HG03442 (cell line): ENCODE results near the gene TIMM44.

Source experiments
- ATAC-seq: cut with Tn5 transposase; IDR thresholded peaks from one replicate; pipeline ENCODE4 v1.9.1; 2021; ENCODE audit warnings: mild to moderate bottlenecking, moderate library complexity; ENCODE audit not compliant: unreplicated experiment

TIMM44 gene, protein sequence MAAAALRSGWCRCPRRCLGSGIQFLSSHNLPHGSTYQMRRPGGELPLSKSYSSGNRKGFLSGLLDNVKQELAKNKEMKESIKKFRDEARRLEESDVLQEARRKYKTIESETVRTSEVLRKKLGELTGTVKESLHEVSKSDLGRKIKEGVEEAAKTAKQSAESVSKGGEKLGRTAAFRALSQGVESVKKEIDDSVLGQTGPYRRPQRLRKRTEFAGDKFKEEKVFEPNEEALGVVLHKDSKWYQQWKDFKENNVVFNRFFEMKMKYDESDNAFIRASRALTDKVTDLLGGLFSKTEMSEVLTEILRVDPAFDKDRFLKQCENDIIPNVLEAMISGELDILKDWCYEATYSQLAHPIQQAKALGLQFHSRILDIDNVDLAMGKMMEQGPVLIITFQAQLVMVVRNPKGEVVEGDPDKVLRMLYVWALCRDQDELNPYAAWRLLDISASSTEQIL

DNA sequence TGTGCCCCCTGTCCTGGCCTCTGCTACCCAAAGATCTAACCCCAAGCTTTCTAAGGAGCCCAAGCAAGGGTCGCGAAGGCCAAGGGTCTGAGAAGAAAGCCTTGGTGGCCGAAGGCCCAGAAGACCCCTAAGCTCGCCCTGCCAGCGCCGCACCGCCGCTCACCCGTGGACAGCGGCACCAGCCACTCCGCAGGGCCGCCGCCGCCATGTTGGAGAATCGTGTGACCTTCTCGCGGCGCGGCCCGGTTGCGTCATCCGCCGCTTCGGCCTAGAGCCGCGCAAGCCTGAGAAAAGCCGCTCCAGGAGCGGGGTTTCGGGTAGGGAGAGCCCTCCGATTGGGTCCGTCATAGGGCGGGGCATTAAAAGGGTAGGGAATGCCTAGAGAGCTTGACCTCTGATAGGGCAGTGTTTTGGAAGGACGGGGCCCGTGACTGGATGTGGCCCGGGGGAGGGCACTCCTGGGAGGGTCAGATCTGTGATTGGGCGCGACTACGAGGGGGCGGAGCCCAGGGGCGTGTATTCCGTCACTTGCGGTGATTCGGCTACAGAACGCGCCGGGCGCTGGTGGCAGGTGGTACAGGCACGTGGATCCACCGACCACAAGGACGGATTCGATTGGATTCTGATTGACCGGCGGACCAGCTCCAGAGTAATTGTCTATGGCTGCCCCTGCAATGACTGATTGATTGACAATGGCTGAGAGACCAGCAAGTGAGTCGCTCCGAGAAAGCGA is at the start of gene TIMM44:
Gene TIMM44 (minus strand): TSS at position 223 of the 733 bp plus-strand sequence. CDS start 15 bp downstream, at position 208.
- ATAC-seq: peak; percentile 96

DNA sequence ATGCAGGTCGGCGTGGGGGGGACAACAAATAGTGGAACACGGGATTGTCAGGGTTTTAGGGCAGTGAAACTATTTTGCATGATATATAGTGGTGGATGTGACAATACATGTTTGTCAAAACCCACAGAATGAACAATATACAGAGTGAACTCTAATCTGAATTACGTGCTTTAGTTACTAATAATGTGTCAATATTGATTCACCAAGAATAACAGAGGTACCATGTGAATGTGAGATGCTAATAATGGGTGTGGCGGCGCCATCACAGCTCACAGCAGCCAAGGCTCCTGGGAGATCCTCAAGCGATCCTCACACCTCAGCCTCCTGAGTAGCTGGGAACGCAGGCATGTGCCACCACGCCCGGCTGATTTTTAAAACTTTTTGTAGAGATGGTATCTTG is 49.1 kb upstream of the TIMM44 start:
- no peak for ATAC-seq

DNA sequence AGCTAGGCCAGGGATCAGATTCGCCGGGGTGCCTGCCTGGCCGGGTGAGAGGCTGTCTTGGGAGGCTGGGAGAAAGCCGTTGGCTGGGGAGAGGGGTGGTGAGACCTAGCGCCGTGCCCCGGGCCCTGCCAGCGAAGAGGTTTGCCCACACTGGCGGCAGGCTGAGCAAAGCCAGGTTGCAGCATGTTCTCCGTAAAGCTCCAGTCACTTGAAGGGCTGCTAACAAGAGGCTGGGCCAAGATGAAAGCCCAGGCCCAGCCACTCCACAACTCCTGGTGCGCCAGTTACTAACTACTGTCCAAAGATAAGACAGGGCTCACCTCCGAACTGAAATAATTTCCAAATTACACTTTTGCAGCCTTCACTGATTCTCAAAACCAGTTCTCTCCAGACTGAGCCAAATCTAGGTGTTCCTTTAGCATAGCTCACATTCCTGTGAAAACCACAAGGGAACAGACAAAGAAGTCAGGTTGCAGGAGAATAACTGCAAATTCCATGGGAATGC is 45.7 kb upstream of the TIMM44 start:
- ATAC-seq: no peak

DNA sequence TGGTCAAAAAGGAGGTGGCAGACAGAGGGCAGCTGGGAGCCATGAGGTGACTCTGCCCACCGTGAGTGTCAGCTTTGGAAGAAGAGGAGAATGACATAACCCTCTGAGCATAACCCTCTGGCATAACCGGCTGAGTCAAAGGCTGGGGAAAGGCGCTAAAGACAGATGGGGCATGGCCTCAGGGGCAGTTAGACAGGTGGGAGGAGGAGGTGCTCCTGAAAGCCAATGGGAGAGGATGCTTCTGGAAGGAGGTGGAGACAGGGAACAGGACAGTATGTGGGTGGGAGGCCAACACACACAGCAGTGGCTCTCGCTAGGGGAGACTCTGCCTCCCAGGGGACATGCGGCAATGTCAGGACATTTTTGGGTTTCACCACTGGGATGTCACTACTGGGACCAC is 44.8 kb upstream of the TIMM44 start:
- no peak for ATAC-seq

DNA sequence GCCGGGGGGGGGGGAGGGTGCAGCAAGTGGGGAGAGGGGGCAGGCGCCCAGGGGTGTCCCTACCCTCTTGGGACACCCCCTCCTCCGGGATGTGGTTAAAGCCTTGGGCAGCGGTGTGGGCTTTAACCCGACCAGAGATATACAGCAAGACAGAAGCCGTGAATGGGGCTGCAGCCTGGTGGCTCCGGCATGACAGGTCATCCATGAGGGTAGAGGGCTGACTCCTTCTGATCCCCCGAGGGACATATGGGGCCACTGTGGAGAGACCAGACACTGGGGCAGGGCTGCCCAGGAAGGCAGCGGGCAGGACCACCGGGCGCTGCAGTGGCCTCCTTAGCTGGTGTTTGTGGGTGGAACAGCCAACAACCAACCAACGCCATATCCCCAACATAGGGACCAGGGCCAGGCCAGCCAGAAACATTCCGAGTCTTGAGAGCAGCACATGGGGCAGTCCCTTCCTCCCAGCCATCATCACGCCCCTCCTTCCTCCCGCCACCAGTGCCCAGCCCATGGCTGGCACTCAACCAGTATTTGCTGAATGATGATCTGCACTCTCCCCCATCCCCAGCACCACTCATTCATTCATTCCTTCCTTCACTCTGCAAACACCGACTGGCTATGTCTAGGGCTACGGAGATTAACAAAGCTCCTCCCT is 43.8 kb upstream of the TIMM44 start:
- ATAC-seq: no peak

DNA sequence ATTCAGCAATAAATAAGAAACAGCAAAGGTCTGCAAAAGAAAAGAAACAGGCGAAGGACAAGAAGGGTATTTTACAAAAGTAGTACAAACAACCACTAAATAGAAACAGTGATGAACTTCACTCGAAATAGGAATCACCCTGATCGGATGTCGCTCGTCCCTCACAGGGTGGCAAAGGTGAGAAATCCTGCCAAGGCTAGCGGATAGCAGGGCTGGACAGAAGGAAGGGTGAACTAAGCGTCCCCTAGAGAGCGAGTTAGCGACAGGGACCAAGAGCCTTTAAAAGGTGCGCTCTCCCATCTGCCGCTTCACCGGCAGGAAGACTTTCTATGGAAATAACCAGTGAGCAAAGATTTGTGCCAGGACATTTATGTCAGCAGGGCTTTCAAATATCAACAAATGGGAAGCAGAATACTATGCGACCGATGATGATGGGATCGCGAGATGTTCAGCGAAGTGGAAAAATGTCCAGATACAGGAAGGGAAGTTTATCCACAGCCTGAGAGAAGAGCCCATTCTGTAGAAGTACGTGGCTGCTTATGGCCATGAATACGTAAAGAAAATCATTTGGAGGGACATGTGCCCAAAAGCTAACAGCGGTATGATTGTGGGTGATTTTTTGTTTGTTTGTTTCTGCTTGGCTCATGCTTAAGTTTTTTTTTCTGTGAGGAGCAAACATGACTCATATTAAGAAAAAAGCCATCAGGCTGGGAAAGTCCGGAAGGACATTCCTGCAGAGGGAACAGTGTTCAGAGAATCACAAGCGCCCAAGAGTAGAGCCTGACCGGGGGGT is 43.1 kb upstream of the TIMM44 start:
- no peak for ATAC-seq

DNA sequence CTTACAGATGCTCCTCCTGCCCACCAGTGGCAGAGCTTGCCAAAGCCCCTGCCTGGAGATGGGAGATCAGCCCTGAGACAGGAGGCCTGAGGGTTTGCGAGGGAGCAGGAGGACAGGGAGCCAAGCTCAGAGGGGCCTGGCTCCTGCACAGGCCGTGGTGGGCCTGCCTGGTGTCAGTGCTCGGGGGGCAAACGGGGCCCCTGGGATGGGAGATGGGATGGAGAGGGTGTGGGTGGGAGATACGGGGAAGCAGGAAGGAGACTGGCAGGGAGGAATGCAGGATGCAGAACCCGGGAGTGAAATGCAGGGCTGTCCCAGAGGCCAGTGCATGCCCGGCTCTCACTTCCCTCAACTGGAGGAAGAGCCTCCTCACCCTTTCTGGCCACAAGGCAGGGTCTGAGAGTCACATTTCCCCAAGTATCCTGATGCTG is 42.0 kb upstream of the TIMM44 start:
- ATAC-seq: no peak

DNA sequence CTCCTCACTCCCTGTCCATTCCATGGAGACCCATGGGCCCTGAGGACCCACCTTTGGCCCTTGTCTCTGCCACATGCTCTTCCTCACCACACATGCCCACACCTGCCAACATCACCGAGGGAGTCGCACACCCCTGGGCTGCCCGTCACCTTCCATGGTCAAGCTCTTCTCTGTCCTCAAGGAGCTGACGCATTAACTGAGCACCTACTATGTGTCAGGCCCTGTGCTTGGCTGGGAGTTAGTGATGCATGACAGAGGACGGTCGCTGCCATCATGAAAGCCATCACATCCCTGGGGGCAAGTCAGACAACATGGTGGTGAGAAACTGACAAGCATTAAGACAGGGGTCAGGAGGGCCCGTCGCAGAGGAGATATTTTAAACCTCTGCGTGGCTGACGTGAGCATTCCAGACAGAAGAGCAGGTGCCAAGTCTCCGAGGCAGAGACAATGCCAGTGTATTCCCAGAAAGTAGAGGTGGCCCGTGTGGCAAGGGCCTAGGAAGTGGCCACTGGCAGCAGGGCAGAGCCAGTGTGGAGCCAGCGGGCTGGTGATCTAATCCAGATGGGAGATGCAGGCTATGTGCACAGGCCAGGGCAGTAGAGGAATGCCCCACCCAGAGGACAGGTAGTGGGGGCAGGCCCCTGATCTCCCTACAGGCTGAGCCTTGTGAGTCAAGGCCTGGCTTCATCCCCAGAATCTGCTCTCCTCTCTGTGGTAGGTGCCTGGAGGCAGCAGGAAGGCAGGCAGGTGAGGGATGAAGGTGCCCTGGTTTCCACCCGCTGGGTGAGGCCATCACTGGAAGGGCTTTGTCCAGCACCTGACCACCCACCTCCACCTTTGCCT is 40.8 kb upstream of the TIMM44 start:
- ATAC-seq: no peak

DNA sequence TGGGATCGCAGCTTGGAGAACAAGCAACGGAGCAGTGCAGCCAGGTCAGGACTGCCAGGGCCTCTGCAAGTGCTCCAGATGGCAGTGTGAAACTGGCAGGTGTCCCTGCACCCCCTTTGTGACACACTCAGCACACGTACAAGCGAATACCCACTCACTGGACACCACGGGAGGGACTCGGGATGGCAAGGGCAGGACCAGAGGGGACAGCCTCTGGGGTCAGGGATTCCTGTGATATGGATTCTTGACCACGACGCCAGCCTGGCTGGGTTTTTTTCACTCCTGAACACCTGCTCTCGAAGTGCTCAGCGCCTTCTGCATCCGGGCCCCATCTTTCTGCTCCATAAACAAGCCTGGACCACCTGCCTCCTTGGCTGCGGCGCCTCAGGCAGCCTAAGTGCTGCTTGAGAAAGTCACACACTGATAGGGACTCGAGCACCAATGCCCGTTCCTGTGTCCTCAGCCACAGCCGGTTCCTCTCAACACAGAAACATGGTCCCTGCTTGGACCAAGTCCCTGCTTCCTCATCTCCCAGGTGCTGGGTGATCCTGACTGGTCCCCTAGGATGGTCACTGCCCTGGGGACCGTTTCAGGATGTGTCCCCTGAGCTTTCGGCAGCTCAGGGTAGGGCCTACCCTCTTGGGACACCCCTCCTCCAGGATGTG is 40.0 kb upstream of the TIMM44 start:
- no peak for ATAC-seq

DNA sequence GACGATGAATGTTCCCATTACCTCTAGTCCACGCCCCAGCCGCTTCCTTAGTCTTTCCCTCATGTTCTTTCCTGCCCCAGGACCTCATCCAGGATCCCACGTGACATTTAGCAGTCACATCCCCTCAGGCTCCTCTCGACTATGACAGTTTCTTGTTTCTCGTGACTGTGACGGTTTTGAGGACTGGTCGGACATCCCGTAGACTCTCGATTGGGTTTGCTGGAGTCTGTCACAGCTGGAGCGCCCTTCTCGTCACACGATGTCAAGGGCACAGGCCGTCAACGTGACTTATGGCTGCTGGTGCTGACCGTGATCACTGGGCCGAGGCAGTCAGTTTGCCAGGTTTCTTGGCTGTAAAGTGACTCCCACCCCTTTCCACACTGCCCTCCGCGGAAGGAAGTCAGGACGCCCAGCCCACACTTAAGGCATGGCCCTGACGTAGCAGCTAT is 39.2 kb upstream of the TIMM44 start:
- ATAC-seq: no peak

DNA sequence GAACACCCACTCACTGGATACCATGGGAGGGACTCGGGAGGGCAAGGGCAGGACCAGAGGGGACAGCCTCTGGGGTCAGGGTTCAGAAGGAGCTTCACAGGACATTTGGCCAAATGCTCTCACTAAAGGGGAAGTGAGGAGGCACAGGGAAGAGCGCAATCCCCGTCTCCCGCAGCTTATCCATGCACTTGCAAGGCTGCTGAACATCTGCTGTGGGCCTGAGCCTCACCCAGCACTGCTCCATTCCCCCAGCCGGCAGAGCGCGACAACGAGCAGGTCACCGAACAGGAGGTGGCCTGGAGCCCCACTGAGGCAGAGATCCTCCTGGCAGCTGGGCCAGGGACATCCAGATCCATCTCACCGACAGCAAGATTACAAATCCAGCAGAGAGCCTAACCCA is 38.6 kb upstream of the TIMM44 start:
- ATAC-seq: no peak

DNA sequence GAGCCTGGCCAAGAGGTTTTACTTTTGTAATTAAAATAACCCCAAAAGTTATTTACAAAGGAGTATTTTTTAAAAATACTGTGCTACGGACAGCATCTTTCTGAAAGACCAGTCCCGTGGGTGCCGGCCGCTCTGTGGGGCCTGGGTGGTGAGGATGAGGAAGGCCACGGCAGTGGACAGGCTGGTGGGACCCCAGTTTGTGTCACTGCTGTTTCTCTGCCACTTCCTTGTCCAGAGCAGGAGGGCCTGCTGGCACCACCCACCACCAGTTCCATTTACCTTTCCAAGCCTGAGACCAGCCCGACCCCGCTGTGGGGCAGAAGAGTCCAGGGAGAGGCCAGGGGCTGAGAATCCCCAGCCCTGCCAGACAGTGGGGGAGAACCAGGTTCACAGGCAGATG is 38.2 kb upstream of the TIMM44 start:
- ATAC-seq: no peak

DNA sequence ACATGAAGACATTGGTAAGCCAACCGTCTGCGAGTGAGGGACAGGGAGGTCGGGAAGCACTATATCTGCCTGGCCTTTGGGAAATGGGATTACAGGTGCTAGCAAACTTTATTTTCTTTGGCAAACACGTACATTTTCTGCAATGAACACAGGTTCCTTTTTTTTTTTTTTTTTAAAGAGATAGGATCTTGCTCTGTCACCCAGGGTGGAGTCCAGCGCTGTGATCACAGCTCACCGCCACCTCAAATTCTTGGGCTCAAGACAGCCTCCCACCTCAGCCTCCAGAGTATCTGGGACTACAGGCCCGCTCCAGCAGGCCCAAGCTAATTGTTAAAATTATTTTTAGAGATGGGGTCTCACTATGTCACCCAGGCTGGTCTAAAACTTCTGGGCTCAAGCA is 37.7 kb upstream of the TIMM44 start:
- ATAC-seq: no peak

DNA sequence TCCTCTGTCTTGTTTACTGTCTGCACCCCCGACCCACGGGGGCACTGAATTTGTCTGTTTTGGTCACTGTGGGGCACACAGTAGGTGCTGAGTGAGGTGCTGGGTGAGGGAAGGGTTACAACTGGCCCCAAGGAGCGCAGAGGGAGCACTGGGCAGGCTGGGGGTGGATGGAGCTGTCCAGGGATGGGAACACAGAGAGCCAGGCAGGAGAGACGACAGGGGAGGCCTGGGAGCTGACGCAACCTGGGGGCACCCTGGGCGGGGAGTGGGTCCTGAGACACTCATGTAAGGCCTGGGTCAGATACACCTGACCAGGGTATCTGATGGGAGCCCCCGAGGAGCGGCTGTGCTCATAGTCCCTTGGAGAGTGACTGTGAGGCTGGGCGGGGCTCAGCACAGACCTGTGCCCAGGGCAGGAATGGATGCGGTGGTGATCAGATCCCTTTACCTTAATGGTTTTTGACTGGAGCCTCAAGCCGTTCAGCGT is 37.2 kb upstream of the TIMM44 start:
- ATAC-seq: no peak

DNA sequence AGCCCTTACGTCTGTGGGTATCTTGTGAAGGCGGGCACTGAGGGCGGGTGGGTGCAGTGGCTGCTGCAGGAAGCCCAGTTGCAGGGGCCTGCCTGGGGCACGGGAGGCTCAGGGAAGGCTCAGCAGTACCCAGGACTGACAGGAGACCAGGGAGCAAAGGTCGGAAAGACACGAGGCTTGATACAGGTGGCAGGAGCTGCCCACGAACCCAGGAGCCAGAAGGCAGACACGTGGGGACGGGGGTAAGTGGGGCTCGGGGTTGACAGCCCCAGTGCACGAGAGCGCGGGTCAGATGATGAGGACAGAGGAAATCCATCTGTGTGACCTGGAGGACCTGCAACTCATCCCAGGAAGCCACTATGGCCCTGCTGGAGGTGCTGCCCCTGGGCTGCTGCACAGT is 36.7 kb upstream of the TIMM44 start:
- ATAC-seq: no peak

DNA sequence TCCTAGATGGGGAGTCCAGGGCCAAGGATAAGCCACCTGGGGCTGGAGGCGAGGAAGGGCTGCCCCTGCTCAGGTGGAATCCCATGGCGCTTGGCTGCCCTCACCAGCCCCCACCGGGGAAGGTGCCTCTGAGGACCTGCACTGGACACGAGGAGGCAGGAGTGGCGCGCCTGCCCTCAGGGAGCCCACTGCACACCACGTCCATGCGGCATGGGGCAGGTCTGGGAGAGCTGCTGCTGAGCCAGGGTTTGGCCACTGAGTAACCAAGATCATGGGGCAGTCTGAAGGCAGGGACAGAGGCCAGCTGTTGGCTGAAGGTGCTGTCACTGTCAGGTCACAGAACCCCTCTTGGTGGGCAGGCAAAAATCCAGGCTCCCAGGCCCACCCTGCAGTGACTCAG is 36.1 kb upstream of the TIMM44 start:
- no peak for ATAC-seq

DNA sequence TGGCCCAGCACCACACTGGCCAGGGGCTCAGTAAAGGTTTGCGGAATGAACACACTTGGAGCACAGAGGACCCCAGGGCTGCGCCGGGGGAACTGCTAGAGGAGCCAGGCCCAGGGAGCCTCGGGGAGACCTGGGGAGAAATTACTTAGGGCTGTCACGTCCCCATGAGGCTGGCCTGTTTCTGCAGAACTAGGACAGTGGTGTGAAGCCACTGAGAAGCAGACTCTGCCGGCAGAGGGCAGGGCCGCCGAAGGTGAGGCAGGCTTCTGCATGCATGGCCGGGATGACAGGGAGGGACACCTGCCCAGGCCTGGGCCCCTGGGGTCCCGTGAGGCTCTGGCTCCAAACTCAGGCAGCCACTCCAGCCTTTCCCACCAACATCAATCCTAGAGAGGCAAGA is 35.5 kb upstream of the TIMM44 start:
- ATAC-seq: no peak

DNA sequence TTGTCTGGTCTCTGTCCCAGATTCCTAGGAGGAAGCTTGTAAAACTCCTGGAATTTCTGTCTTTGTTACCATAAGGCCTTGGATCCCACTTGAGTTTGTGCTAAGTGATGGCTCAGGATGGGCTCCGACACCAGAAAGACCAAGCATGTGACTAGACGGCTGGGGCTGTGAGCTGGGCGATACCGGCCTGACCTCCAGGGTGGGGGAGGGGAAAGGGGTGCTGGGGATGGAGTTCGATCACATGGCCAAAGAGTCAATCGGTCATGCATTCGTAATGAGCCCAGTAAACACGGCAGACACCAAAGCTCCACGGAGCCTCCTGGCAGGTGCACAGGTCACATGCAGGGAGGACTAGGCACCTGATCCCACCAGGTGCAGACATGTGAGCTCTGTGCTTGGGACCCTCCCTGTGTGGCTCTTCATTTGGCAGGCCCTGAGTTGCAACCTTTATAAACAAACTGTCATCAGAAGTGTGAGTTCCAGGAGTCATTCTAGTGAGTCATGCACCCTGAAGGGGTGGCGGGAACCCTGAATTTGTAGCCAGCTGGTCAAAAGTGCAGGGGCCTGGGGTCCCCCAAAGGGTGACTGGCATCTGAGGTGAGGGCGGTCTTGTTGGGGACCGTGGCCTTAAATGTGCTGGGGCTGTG is 34.8 kb upstream of the TIMM44 start:
- ATAC-seq: no peak

DNA sequence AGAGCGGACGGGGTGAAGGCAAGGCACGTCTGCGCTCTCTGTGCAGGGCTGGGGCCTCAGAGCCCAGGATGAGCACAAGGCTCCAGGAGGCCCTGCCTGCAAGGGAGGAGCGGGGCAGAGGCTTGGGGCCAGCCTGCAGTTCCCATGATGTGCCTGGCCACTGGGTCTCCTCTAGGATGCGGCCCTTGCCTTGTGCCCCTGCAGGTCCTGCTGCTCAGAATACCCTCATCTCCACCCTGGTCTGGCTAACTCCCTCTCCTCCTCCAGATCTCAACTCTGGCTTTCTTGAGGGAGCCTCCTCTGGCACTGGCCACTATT is 34.2 kb upstream of the TIMM44 start:
- ATAC-seq: no peak
